ENCODE data around the gene CYTH1.

The CYTH1 gene

DNA sequence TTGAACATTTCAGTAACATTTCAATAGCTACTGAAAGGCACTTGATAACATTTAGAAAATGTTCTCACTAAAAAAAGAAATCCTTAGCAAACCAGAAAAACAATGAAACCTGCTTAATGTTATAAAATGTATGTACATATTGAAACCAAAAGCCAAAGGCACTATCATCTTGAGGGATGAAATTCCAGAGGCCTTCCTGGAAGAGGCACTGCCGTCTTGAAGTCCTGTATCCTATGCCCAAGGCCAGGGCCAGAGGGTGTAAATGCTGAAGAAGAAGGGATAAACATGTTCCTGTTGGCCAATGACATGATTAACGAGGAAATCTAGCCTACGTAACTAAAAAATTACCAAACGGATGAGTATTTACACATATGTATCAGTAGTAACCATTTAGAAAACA lies 147.9 kb downstream of the CYTH1 start:
- Histone ChIP-seq H3K27ac (no peak overlapping the region), H3K4me3 (ENCODE audit: low read depth, low read length) (no peak overlapping the region), H3K36me3 (no peaks in the 10 kb centered on the region), H3K9me3 (ENCODE audit: severe bottlenecking) (no peaks in the 10 kb centered on the region), H3K27me3 (ENCODE audit: insufficient read depth, low read depth, severe bottlenecking) (no peaks in the 10 kb centered on the region)
- TF ChIP-seq, protein P1, sequence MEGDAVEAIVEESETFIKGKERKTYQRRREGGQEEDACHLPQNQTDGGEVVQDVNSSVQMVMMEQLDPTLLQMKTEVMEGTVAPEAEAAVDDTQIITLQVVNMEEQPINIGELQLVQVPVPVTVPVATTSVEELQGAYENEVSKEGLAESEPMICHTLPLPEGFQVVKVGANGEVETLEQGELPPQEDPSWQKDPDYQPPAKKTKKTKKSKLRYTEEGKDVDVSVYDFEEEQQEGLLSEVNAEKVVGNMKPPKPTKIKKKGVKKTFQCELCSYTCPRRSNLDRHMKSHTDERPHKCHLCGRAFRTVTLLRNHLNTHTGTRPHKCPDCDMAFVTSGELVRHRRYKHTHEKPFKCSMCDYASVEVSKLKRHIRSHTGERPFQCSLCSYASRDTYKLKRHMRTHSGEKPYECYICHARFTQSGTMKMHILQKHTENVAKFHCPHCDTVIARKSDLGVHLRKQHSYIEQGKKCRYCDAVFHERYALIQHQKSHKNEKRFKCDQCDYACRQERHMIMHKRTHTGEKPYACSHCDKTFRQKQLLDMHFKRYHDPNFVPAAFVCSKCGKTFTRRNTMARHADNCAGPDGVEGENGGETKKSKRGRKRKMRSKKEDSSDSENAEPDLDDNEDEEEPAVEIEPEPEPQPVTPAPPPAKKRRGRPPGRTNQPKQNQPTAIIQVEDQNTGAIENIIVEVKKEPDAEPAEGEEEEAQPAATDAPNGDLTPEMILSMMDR (IDR thresholded peaks at IDR 0.05; ENCODE audit: low read depth, low read length): no peak
- no peak for DNase-seq

DNA sequence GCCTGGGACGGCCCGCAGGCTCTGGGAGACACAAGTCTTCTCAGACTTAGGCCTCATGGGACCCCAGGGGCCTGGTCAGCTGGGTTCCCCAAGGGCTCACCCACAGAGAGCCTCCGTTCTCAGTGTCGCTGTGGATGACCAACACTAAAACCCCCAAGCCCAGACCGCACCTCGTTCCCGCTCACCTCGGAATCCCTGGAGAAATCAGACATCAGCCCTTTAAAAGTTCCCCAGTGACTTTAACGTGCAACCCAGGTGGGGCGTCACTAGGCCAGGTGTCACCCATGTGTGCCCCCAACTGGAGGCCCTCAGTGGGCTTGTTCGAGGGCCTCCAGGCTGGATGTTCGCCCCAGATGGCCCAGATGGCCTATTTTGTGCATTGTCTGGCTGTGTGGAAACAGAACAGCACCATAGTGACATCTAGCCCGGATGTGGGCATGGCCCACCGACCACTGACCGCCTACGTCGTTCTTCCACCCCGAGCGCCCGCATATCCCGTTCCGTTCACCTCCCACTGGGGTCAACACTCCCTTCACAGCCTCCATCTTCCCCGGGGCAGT lies 152.6 kb downstream of the CYTH1 start:
- no peak for DNase-seq
- TF ChIP-seq, protein P1 (IDR thresholded peaks at IDR 0.05; ENCODE audit: low read depth, low read length): no peak
- Histone ChIP-seq H3K27ac (peak overlapping the region; percentile 32), H3K9me3 (ENCODE audit: severe bottlenecking) (no peaks in the 10 kb centered on the region), H3K4me3 (ENCODE audit: low read depth, low read length) (no peak overlapping the region), H3K36me3 (no peaks in the 10 kb centered on the region), H3K27me3 (ENCODE audit: insufficient read depth, low read depth, severe bottlenecking) (no peaks in the 10 kb centered on the region)

DNA sequence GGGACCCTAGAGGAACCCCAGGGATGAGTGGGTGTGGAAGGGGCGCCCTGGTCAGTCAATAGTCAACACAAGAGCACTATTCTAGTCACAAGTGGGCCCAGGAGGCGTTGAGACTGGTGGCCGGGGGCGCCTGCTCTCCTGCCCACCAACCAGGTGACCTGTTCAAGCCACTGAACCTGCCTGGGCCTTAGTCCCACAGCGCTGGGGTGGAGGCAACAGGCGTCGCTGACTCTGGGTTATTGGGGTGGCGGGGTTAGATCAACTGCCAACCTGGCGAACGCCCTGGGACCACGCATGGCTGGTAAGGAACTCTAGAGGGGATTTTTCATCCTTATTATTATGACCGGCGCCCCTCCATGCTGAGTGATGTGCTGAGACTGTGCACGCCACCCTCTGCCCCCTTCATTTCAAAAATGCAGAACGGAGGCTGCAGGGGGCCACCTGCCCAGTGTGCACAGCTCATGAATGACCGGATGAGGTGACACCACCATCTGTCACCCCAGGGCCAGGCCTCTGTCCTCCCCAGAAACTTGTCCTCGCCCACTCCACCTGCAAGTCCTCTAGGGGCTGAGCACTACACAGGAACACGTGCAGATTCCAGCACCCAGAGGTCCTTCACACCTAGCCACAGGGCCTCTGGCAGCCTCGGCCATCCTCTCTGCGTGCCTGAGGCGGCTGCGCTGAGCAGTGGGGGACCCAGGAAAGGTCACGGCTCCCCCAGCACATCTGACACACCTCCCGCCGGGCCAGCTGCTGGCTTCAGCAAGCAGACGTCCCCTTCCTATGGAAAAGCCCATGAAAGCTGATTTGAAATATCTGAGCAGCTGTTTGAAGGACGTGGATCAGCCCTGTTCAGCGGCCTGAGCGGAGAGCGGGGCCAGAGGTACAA lies 153.3 kb downstream of the CYTH1 start:
- TF ChIP-seq, protein P1 (IDR thresholded peaks at IDR 0.05; ENCODE audit: low read depth, low read length): no peak
- no peaks in the 10 kb centered on the region for H3K36me3 ChIP-seq
- no peaks in the 10 kb centered on the region for H3K27me3 ChIP-seq (ENCODE audit: insufficient read depth, low read depth, severe bottlenecking)
- peak; percentile 75 for DNase-seq
- no peaks in the 10 kb centered on the region for H3K9me3 ChIP-seq (ENCODE audit: severe bottlenecking)
- peak overlapping the region; percentile 32 for H3K27ac ChIP-seq
- no peak overlapping the region for H3K4me3 ChIP-seq (ENCODE audit: low read depth, low read length)

DNA sequence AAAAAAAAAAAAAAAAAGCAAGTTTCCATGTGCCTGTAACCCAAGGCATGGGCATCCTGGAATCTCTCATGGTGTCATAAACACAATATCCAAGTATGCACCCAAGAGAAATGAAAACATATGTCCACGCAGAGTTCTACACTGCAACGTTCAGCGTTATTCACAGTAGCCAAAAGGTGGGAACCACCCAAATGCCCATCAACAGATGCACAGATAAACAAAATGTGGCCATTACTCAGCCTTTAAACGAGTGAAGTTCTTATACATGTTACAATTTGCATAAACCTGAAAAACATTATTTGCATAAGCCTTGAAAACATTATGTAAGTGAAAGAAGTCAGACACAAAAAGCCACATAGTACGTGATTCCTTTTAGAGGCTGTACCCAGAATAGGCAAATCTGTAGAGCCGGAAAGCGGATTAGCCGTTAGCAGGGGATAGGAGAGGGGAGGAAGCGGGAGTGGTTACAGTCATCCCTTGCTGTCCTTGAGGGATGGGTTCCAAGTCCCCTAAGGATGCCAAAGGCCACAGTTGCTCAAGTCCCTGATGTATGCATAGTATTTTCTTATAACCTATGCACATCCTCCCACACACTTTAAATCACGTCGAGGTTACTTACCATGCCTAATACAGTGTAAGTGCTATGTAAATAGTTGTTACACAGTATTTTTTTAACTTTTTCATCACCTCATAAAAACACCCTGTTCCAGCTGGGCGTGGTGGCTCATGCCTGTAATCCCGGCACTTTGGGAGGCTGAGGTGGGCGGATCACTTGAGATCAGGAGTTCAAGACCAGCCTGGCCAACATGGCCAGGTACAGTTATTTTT lies 157.5 kb downstream of the CYTH1 start:
- peak overlapping the region; percentile 45 for H3K27ac ChIP-seq
- H3K9me3 ChIP-seq (ENCODE audit: severe bottlenecking): peaks cover 7% of the 10 kb centered on the region
- DNase-seq: peak; percentile 89
- no peak overlapping the region for H3K4me3 ChIP-seq (ENCODE audit: low read depth, low read length)
- no peaks in the 10 kb centered on the region for H3K27me3 ChIP-seq (ENCODE audit: insufficient read depth, low read depth, severe bottlenecking)
- TF ChIP-seq, protein P1 (IDR thresholded peaks at IDR 0.05; ENCODE audit: low read depth, low read length): no peak
- no peaks in the 10 kb centered on the region for H3K36me3 ChIP-seq
